Stimulated activated CD8-positive, alpha-beta memory T cell treated with anti-CD3 and anti-CD28 coated beads, Interleukin-15, amount 100 ng/mL, for 24 hours (primary cell): ENCODE measurements around the gene FRYL.
"Not testable (repeated sequence)": the region's sequence is repeated elsewhere in the genome, so short reads cannot be mapped to it uniquely, and the experiment has no call there.

Experiments used
- DNase-seq: peaks from one replicate; pipeline ENCODE4 v3.0.0-alpha.2; 2020; ENCODE audit warnings: low read depth

The FRYL gene

DNA sequence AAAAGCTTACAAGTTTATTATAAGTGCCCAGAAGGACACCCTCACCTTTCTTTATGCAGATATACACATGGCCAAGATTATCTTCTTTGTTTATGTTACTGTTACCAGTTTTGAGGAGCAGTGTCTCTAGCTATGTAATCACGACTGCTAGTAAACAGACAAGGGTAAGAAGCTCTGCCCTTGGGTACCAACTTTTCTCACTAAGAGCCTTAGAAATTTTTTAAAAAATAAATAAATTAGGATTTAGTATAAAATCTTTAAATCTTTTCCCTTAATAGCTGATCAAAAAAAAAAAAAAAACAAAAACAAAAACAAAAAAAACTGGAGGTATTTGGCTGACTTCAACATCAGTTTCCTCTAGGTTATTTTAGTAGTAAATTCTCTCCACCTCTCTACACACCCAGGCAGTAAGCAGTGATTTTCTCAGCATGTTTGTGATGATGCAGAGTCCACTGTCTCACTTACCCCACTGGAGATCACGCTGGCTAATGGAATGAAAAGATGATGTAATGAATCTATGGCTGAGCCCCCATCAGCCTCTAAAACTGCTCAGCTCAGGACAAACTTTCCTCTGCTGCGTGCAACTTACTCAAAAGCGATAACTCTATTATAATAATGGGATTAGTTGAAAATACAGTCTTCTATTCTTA is 125.9 kb downstream of the FRYL start:
- no peak for DNase-seq

DNA sequence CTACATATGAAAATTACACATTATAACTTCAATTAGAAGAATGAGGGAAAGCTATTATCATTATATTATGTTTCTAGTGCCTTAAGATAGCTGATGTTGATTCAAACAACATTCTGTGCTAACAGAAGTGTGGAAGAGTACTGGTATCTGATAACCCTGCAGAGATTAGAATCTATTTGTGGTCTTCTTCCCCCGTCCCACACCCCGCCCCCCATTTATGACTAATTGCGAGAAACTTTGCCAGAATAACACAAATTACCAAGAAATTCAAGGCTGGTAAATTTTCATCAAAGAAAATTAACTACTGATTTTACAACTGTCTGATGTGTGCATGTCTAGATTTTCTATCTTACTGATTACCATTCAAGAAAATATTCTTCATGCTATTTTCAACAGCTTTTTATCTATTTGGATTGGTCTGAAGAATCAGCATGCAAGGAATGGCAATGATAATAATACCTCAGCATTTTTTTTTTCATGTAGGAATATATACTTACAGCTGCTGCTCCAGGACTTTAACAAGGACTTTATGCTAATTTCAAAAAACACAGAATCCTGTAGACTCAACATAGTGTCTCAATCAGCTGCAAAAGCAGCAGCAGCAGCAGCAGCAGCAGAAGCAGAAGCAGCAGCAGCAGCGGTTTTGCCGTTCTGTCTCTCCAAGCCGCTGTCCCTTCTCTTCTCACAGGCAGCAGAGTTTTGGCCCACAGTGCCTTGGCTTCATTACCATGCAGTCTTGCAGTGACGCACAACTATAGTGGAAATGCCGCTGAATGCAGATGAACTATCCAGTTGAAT is 126.7 kb downstream of the FRYL start:
- no peak for DNase-seq

DNA sequence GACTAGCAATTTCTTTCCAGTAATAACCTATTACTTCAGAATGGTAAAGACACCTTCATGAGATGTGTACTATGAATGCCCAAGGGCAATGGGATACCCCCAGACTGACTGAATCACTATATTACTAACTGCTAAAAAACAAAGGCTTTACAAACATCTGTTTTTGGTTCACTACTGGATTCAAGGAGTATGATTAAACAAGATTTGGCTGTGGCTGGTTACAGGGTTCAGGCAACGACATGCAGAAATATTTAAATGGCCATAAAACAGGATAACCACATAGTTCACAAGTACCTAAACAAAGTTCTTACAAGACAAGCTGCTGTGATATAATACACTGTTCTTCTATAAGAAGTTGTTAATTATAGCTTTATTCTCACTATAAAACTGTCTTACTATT is 128.2 kb downstream of the FRYL start:
- no peak for DNase-seq

DNA sequence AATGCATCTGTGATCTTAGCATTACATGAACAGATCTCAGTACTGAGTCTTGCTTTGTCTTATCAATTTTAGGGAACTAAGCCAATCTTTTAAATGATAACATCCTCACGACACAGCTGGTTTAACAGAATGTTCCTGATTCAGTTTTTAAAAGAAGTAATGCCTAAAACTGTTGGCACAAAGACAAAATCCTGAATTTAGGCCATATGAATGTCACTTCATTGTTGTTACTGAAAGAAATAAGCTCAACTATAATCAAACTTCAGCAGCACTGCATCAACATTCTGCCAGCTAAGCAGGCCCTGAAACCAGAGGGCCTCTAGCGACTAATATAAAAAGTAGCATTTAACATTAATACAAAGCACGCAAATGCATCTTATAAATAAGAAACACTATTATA is 130.6 kb downstream of the FRYL start:
- no peak for DNase-seq

DNA sequence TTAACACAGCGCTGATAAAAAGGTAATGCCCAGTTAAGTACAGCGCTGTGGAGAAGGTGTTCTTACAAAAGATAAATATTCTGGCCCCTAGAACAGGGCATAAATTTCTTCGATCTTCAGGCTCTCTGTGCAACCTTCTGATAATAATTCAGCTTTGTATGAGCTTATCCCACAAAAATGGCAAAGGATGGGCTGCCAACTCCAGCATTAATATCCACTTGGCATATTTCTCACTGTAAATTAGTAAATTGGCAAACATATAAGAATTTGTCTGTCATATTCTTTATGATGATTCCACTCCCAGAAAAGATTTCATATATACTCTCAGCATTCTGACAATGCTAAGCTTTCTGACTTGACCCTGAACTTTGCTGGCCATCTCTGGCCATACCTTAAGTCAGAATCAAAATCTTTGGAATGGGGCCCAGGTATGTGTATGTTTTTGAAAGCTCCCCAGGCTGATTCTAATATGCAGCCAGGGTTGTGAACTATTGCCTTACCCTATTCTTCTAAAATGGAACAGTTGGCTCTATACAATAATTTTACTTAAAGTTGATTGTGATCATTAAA is 134.8 kb downstream of the FRYL start:
- no peak for DNase-seq

DNA sequence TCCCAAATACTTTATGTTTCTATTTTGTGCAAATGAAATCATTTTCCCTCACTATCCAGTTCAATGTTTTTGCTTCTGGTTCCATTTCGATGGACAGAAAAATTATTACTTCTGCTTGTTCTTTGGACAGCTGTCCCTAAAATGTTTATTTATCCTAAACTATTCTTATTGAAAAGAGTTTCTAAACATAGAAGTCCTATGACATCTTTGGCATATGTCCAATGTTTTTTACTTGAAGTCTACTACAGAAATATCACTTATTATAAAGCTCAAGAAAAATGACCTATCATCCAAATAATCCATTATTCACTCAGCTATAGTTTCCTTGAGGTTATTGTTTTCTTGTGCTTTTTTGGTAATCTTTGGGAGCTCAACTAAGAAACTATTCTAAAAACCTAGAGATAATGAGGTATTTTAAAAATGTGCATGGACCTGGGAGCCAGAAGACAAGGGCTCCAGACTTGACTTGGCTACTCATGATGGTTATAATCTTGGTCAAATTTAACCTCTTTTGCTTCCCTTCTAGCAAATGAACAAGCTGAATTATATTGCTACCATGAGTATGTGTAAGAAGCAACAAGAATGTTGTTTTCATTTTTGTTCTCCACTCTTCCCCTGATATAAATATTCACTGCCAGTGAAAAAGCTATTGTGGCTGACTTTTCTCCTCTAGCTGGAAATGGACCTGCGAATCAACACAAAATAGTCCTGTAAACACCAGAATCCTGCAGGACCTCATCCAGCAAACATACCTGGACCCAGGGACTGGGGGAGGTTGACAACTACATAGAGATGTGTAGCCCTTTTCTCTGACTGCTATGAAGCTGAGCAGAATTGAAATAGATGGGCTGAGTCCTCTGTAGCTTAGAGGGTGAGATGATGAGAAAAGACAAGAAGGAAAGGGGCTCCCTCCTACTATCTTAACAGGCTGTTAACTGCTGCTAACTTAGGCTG is 137.4 kb downstream of the FRYL start:
- no peak for DNase-seq

DNA sequence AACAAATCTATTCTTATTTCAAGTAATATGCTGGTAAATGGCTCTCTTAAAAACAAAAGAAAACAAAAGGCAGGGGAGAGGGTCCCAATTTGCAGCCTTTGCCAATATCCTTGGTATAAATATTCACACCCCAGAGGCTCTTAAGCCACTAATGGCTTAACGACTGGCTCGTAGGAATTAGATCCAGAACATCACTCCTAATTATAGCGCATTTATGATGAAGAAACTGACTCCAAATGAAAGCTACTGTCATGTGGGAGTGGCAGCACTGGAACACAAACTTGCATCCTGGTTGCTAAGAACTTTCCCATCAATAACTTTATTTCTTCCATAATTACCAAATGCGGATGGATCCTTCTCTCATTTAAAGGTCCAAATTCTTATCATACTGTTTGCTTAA is 138.7 kb downstream of the FRYL start:
- DNase-seq: no peak

DNA sequence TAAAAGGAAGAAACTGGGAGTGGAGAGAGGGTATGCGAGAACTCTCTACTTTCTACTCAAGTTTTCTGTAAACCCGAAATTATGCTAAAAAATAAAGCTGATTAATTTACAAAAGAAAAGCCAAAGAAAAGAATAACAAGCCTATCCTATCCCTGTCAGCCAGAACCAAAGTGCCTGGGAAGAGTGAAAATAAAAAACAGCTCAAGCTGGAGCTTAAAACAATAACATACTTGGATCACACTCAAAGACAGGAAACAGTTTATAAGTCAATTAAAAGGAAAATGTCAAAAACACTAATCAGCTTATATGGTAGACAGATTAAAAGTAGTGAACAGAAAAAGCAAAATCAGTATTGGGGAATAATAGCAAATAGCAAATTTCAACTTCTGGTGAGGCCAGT is 139.4 kb downstream of the FRYL start:
- DNase-seq: no peak

DNA sequence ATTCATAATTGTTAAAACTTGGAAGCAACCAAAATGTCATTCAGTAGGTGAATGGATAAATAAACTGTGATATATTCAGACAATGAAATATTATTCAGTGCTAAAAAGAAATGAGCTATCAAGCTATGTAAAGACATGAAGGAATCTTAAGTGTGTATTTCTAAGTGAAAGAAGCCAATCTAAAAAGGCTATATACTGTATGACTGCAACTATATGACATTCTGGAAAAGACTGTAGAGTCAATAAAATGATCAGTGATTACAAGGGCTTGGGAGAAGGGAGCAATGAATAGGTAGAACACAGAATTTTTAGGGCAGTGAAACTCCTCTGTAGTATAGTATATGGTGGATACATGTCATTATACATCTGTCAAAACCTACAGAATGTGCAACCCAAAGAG is 139.9 kb downstream of the FRYL start:
- DNase-seq: no peak

DNA sequence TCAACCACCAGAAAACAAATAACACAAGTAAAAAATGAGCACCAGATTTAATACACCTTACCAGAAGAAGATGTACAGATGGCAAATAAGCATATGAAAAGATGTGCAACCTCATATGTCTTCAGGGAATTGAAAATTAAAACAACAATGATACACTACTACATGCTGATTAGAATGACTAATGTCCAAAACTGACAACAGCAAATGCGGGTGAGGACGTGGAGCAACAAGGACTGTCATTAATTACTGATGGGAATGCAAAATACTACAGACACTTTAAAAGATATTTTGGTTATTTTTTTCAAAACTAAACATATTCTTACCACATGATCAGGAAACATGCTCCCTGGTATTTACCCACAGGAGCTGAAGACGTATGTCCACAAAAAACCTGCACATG is 140.3 kb downstream of the FRYL start:
- no peak for DNase-seq

DNA sequence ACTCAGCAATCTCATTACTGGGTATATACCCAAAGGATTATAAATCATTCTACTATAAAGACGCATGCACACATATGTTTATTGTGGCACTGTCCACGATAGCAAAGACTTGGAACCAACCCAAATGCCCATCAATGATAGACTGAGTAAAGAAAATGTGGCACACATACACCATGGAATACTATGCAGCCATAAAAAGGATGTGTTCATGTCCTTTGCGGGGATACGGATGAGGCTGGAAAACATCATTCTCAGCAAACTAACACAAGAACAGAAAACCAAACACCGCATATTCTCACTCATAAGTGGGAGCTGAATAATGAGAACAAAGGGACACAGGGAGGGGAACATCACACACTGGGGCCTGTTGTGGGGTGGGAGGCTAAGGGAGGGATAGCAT is 141.5 kb downstream of the FRYL start:
- DNase-seq: not testable (repeated sequence)

DNA sequence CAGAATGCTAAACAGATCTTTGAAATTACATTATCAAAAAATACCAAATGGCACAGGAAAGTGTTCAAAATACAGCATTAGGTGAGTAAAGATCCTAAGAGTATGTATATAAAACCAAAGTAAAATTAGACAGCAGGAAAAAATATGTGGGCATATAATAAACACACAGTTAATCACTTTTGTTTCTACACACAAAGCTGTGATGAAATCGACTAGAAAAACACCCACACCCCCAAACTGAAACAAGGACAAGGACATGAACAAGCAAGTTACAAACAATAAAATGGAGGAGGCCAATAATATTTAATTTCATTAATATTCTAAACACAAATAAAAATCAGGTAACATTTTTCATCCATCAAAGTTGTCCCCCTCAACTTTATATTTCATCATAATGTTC is 143.2 kb downstream of the FRYL start:
- DNase-seq: no peak

DNA sequence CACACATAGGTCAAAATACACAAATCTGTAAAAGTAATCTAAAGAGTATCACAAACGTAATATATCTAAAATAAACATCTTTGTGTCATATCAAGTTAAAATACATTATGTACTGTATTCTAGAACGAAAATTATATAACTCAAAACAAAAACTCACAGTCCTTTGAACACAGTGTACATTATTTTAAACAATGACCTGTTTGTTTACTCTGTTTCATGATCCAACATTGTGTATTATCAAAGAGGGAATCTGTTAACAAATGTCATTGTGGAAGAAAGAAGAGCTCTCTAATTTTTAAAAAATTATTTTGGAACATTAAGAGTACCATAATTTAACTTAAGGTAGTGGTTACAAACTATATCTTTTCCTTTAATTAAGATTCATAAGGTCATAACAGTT is 144.1 kb downstream of the FRYL start:
- DNase-seq: no peak

DNA sequence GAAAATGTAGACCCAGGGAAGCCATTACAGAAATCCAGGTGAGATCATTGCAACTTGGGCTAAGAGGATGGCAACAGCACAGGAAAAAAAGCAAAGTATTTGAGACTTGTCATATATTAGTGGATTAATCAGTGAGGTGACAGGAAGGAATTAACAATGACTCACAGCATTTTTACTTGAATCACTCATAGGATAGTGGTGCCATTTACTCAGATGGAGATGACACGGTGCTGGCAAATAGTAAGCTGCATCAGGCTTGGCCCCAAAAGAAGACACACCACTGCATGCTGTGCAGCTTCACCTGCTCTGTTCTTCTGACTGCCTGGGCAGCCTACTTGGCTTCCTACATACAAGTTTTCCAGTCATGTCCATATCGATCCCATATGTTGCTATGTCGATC is 144.8 kb downstream of the FRYL start:
- DNase-seq: no peak

DNA sequence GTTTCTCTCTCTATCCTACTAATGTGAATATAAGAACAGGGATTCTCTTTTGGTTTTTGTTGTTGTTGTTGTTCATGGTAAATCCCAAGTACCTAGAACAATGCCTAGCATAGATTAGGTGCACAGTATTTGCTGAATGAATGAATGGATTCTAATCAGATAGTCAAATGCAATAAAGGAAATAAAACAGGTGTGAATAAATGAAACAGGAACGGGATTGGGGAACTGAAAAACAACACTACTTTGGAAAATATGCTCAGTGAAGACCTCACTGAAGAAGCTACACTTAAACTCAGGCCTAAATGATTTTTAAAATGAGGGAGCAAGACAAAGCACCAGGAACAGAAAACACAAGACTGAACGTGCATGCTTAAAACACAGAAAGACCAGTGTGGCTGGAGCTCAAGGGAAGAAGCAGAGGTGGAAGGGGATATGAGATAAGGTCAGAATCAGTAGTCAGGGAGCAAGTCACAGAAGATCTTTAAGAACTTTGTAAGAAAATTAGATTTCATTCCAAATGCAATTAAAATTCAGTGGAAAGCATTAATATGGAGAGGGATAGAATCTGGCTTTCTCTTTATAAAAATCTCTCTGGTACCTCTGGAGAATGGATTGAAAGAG is 145.3 kb downstream of the FRYL start:
- DNase-seq: no peak

DNA sequence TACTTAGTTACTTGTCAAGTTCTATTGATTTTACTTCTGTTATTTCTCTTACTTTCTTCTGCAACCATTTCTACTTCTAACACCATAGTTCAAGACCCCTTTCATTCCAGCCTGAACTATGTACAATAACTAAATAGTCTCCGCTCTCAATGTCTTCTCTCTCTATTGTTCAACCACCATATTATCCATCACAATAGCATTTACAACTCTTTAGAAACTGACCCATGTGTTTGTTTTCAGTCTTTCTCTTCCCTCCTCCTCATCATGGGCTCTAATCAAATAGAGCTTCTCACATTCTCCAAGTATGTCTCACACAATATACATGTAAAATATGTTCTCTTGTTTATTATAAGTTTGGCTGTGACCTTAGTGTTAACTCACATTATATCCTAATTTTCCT is 146.4 kb downstream of the FRYL start:
- no peak for DNase-seq

DNA sequence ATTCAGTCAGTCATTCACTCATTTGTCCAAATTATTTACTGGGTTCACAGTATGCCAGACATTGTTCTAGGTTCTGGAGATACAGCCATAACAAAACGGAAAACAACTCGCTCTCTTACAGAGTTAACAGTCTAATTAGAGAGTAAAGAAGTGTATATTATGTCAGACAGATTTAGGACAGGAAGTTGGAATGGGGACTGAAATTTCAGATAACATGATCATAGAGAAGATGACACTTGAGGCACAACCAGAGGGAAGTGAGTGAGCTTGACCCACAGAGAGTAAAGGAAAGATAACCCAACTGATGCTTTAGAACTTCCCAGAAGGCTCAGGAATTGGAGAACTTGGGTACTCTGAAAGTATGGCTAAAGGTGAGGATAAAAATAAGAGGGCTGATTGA is 150.6 kb downstream of the FRYL start:
- no peak for DNase-seq

DNA sequence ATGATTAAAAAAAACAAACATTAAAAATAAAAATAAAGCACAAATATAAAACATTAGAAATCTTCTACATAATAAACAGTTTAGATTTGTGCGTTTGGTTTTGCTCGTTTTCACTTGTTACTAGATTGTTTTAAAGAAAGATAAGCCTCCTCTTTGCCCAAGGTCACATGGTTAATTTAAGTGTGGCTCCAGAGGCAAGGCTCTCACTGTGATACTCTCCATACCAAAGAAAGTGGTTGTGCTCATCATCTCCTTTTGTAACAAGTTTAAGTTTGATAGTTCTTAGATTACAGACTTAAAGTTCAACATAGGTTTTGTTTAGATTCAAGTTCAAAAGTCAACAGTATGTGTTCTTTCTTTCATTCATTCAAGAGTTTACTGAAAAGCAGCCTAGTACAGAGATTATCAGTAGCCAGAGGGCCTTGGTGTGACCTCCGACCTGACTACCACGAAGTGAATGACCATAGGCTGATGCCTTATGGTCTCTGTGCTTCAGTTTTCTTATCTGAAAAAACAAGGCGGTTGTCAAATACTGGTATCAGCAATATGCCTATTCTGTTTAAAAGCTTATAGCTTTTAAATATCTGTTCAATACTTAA is 156.8 kb downstream of the FRYL start:
- DNase-seq: no peak

DNA sequence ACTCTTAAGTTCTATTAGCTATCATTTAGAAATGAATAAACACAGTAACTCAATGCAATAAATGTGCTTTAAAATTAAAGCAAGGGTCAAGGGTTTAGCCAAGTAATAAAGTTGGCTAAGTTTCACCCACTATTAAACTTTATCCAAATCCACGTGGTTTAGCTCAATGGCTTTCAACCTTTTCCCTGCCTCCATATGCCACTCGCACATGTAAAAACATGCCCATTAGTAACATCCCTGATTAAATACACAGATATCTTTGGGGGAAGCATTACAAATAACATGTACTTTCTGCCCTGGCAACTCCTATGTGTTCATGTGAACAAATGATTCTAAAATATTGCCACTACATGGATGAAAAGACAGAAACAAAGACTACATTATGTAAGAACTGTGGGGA is 159.2 kb downstream of the FRYL start:
- no peak for DNase-seq

DNA sequence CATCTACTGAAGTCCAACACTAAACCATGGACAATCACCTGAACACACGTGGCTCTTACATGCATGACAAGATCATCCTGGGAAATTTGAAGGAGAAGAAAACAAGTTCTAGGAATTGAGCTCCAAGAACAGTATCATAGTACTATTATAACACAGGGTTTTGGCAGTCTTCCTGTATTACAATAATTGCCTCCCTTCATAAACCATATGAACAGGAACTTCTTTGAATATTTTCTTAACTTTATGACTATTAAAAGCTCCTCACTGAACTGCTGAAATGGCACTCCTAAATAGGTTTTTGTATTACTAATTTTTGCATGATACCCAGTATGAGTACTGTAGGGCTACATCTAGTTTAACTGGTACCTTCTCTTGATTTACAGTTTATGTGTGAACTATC is 160.0 kb downstream of the FRYL start:
- DNase-seq: no peak

DNA sequence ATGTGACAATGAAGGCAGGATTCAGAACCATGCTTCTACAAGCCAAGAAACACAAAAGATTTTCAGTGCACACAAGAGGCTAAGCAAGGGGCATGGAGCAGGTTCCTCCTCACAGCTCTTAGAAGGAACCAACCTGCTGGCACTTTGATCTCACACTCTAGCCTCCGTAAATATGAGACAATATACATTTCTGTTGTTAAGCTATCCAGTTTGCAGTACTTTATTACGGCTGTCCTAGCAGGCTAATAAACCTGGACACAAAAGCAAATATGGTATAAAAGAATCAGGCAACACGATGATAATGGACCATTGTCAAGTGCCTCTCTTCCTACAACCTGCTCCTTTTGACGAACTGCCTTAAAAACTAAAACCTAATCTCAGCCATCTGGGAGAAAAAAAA is 175.6 kb downstream of the FRYL start:
- DNase-seq: no peak

DNA sequence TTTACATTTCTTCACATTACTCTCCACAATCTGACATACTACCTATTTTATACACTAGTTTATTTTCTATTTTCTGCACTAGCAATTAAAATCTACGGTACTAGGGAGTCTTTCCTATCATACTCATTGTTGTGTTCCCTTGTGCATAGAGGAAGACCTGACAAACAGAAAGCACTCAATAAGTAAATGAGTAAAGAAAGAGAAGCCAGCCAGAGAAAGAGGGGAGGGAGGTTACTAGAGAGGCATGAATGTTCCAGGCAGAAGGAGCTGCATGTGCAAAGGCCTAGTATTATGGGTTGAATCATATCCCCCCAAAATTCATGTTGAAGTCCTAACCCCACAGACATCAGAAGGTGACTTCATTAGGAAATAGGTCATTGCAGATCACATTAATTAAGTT is 176.0 kb downstream of the FRYL start:
- DNase-seq: no peak
